Left forelimb (tissue), 1 donor: ENCODE results near the gene IL1R2.
A peak's percentile ranks its signal among the peaks of the same experiment; 100 is the strongest.
"Not testable (repeated sequence)": the region's sequence is repeated elsewhere in the genome, so short reads cannot be mapped to it uniquely, and the experiment has no call there.

Source experiments
- DNase-seq: peaks from one replicate; pipeline ENCODE4 v3.0.0-alpha.2; 2018; ENCODE audit warnings: low spot score

Gene IL1R2

GRCh38 chr2:102000012-102000411 lies 8.3 kb downstream of the IL1R2 start:
- no peak for DNase-seq

- no peak for DNase-seq
These were observed 9.3 kb downstream of the IL1R2 start for GRCh38 chr2:102000813-102001766.

- no peak for DNase-seq
These were observed 10.0 kb downstream of the IL1R2 start for GRCh38 chr2:102001767-102002142.

- peak; percentile 12 for DNase-seq
These were observed 10.5 kb downstream of the IL1R2 start for GRCh38 chr2:102002228-102002627.

GRCh38 chr2:102002909-102003308 lies 11.1 kb downstream of the IL1R2 start:
- DNase-seq = not testable (repeated sequence)

GRCh38 chr2:102003696-102004095 lies 11.9 kb downstream of the IL1R2 start:
- DNase-seq = peak; percentile 38

- DNase-seq = no peak
These were observed 12.8 kb downstream of the IL1R2 start for GRCh38 chr2:102004581-102004980.

- DNase-seq = no peak
These were observed 13.7 kb downstream of the IL1R2 start for GRCh38 chr2:102005449-102005848.

- no peak for DNase-seq
These were observed 14.5 kb downstream of the IL1R2 start for GRCh38 chr2:102005989-102006885.

GRCh38 chr2:102006886-102007278 lies 15.1 kb downstream of the IL1R2 start:
- no peak for DNase-seq

GRCh38 chr2:102008490-102008889 lies 16.7 kb downstream of the IL1R2 start:
- no peak for DNase-seq

GRCh38 chr2:102009557-102009956 lies 17.8 kb downstream of the IL1R2 start:
- DNase-seq = no peak

- no peak for DNase-seq
These were observed 19.1 kb downstream of the IL1R2 start for GRCh38 chr2:102010902-102011301.

- DNase-seq = no peak
These were observed 20.4 kb downstream of the IL1R2 start for GRCh38 chr2:102012061-102012614.

- DNase-seq = no peak
These were observed 21.7 kb downstream of the IL1R2 start for GRCh38 chr2:102013206-102014040.

GRCh38 chr2:102014041-102014345 lies 22.2 kb downstream of the IL1R2 start:
- no peak for DNase-seq

GRCh38 chr2:102015399-102015798 lies 23.6 kb downstream of the IL1R2 start:
- no peak for DNase-seq

- DNase-seq = no peak
These were observed 24.7 kb downstream of the IL1R2 start for GRCh38 chr2:102016399-102016955.

- DNase-seq = no peak
These were observed 27.2 kb downstream of the IL1R2 start for GRCh38 chr2:102018823-102019445.

- peak; percentile 87 for DNase-seq
These were observed 28.9 kb downstream of the IL1R2 start for GRCh38 chr2:102020596-102021170.

GRCh38 chr2:102021779-102022178 lies 30.0 kb downstream of the IL1R2 start:
- DNase-seq = no peak
